ENCODE results near the gene GPC3.

- TF ChIP-seq, protein P1, sequence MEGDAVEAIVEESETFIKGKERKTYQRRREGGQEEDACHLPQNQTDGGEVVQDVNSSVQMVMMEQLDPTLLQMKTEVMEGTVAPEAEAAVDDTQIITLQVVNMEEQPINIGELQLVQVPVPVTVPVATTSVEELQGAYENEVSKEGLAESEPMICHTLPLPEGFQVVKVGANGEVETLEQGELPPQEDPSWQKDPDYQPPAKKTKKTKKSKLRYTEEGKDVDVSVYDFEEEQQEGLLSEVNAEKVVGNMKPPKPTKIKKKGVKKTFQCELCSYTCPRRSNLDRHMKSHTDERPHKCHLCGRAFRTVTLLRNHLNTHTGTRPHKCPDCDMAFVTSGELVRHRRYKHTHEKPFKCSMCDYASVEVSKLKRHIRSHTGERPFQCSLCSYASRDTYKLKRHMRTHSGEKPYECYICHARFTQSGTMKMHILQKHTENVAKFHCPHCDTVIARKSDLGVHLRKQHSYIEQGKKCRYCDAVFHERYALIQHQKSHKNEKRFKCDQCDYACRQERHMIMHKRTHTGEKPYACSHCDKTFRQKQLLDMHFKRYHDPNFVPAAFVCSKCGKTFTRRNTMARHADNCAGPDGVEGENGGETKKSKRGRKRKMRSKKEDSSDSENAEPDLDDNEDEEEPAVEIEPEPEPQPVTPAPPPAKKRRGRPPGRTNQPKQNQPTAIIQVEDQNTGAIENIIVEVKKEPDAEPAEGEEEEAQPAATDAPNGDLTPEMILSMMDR (IDR thresholded peaks at IDR 0.05), result no peak
- TF ChIP-seq POLR2A (IDR thresholded peaks at IDR 0.05) (no peak), POLR2AphosphoS5 (IDR thresholded peaks at IDR 0.05; ENCODE audit: insufficient read depth in 1 of 2, low read depth in 1 of 2) (no peak)
Observed at GRCh38 chrX:133608406-133608805, 377.0 kb downstream of the GPC3 start.
